MM.1S (cell line): Measurements from ENCODE around the gene PGM3.

Experiments used
- CTCF ChIP-seq: fragments of 300-600 bp; sonication (generic); IDR thresholded peaks from 2 replicates; pipeline ENCODE4 v1.5.1; 2016; ENCODE audit warnings: antibody characterized with exemption, low read length, mixed read lengths
- EZH2 ChIP-seq: fragments of 300-600 bp; sonication (generic); optimal IDR thresholded peaks from 2 replicates; pipeline ENCODE3; 2017; ENCODE audit warnings: low read depth, mild to moderate bottlenecking, antibody characterized with exemption, low read length, mixed read lengths
- EZH2phosphoT487 ChIP-seq: fragments of 300-600 bp; sonication (generic); IDR thresholded peaks from 2 replicates; pipeline ENCODE4 v1.6.1; 2018; ENCODE audit warnings: antibody characterized with exemption, low read length

GRCh38 chr6:83127258-83127657 is 65.8 kb downstream of the PGM3 start:
- TF ChIP-seq CTCF (no peak), EZH2phosphoT487 (no peak), EZH2 (no peak)
